ENCODE results near the gene CABLES2.
A peak's percentile ranks its signal among the peaks of the same experiment; 100 is the strongest.

CABLES2 gene

DNA sequence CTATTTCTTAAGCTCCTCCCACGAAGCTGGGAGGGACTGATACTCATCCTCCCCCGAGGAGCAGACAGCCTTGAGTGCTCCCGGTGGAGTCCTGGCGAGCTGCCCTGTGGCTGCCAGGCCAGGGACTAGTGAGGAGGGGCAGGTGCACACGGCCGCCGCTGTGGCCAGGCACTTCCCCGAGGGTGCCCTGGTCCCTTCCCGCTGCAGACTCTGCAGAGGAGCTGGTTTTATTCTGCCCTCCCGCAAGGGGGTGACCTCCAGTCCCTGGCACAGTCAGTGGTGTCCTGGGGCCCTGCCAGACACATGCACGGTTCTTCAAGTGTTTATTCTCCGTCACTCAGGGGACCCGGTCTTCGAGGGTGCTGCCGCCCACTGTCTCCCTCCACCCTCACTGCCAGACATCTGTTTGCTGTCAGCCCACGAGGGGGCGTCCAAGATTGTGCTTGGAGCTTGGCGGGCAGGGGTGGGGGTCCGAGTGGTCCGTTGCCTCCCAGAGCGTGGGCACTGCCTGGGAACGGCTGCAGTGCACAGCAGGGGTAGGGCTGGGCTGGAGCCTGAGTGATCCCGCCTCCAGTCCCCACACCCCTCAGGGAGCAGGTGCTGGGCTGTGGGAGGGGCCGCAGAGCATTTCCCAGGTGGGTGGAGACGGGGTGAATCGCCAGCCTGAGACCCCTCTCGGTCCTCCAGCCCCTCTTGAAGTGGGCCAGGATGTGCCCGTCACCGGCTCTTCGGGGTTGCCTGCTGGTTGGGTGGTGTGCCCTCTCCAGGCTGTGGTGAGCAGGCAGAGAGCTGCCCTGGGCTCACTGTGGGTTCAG, 3.1 kb upstream of the CABLES2 start:
- no peak for DNase-seq (ENCODE audit: extremely low read depth, low read depth)
- TF ChIP-seq, protein P1, sequence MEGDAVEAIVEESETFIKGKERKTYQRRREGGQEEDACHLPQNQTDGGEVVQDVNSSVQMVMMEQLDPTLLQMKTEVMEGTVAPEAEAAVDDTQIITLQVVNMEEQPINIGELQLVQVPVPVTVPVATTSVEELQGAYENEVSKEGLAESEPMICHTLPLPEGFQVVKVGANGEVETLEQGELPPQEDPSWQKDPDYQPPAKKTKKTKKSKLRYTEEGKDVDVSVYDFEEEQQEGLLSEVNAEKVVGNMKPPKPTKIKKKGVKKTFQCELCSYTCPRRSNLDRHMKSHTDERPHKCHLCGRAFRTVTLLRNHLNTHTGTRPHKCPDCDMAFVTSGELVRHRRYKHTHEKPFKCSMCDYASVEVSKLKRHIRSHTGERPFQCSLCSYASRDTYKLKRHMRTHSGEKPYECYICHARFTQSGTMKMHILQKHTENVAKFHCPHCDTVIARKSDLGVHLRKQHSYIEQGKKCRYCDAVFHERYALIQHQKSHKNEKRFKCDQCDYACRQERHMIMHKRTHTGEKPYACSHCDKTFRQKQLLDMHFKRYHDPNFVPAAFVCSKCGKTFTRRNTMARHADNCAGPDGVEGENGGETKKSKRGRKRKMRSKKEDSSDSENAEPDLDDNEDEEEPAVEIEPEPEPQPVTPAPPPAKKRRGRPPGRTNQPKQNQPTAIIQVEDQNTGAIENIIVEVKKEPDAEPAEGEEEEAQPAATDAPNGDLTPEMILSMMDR (IDR thresholded peaks at IDR 0.05; ENCODE audit: low read depth, low read length) = peak; percentile 29

DNA sequence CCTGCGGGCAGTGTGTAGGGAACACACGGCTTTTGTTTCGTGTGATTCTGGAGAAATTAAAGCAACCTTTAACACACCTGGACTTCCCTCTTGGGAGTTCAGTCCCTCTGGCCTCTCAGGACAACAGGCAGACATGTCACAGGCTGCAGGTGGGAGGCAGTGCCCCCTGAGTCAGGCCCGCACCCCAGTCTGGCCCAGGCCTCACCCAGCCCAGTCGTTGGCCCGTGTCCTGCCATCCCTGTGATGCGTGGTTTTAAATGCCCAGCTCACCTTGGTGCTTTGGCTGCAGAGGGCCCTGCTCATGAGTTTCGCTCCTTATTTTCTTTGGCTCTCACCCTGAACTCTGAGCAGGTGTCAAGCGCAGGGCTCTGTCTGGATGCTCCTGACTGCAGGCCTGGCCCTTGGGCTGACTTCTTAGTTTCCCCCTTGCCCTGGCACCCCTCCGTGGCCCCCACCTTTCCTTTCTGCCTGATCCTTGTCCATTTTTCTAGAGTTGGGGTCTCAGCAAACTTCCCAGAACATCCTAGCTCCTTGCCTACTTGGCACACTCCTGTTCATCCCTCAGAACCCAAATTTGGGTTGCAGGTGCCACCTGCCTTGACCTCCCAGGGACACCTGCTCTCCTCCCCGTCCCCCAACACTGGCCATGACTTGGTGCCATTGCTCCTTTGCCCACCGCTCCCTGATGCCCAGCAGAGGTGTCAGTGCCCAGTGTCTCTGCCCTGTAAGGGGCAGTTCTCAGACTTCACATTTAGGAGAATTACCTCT, 2.2 kb upstream of the CABLES2 start:
- TF ChIP-seq, protein P1 (IDR thresholded peaks at IDR 0.05; ENCODE audit: low read depth, low read length) = no peak
- DNase-seq (ENCODE audit: extremely low read depth, low read depth) = no peak

DNA sequence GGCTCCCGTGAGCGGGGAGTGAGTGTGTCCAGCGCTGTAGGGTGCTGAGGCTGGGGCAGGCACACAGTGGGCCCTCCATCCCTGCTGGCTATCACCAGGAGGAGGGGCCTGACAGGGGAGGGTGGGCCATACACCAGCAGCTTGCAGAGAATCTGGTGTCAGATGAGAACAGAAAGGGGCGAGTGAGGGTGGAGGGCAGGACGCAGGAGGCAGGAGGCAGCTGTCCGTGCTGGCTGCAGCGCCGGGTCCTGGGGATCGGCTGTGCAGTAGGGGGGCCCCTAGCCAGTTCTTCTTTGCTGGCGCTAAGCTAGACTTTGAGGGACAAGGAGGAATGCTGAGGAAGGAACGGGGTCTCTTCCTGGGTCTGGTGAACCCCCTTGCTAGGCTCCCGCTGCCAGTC, 1.6 kb upstream of the CABLES2 start:
- TF ChIP-seq, protein P1 (IDR thresholded peaks at IDR 0.05; ENCODE audit: low read depth, low read length) = no peak
- no peak for DNase-seq (ENCODE audit: extremely low read depth, low read depth)

DNA sequence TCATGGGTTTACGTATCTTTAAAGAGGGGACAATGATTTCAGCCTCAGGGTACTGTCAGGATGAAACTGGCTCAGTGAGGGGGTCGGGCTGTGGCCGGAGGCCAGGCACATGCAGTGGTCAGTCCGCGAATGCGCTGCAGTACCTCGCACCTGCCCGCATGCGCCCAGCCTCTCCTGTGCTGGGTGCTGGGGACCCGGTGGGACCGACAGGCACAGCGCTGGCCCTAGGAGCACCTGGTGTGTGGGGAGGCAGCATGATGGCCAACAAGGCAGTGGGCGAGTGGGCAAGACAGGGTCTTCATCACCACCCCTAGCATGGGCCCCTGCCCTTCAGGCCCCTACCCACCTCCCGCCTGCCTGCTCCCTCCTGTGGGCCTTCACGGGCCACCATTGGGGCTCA, 970 bp upstream of the CABLES2 start:
- TF ChIP-seq, protein P1 (IDR thresholded peaks at IDR 0.05; ENCODE audit: low read depth, low read length) = no peak
- DNase-seq (ENCODE audit: extremely low read depth, low read depth) = no peak

DNA sequence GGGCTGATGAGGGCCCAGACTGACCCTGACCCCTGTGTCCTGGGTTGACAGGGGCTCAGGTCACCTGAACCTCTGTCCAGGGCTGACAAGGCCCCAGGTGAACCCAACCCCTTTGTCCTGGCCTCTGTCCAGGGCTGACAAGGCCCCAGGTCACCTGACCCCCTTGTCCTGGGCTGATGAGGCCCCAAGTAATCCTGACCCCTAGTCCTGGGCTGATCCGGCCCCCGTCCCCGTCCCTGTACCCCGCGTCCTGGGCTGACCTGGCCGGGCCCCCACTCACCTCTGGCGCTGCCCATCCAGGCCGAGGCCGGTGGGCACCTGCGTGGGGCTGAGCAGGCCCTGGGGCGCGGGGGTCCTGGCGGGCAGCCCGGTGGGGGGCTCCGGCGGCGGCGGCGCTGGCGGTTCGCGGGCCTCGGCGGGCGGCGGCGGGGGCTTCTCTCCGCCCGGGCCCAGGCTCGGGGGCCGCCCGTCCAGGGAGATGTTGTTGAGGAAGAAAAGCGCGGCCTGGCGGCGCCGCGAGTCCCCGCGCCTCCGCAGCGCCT, 379 bp downstream of the CABLES2 start:
- DNase-seq (ENCODE audit: extremely low read depth, low read depth) = no peak
- TF ChIP-seq, protein P1 (IDR thresholded peaks at IDR 0.05; ENCODE audit: low read depth, low read length) = no peak

DNA sequence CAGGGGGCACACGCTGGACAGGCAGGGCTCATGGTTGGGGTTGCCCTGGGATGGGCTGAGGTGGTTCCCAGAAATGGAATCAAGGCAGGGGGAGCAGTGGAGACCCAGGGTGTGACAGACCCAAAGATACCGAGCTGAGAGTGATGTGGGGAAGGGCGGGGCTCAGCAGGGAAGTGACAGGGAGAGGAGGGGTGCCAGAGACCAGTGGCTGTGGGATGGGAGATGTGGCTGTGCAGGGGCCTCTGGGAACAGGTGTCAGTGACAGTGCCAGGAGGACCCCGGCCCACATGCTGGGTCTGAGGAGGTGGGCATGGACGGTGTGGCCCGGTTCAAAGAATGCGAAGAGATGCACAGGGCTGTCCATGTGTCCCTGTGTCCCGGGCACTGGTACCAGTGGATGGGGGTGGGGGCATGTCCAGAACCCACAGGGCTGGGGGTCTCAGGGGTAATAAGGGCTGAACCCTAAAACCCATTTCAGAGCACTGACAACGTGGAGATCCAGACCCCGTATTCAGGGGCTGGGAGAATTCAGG, 1.0 kb downstream of the CABLES2 start:
- DNase-seq (ENCODE audit: extremely low read depth, low read depth) = no peak
- TF ChIP-seq, protein P1 (IDR thresholded peaks at IDR 0.05; ENCODE audit: low read depth, low read length) = no peak

All from AG09319 (cell line).